NOMO-1 treated with DMSO at 0.1 percent for 48 hours (cell line): ENCODE data around the gene OR7D4.

Experiments used
- DNase-seq: peaks from one replicate; lab custom pipeline; 2025; ENCODE audit not compliant: unreplicated experiment; lab: John Stamatoyannopoulos, UW

The OR7D4 gene

GRCh38 chr19:9219489-9219888 is at the start of gene OR7D4:
Gene OR7D4 (minus strand): TSS chr19:9219589. CDS start chr19:9214837, 4,752 bp downstream.
- no peak for DNase-seq

GRCh38 chr19:9251236-9251635 is 31.8 kb upstream of the OR7D4 start:
- DNase-seq, result no peak

GRCh38 chr19:9250630-9251029 is 31.2 kb upstream of the OR7D4 start, which contains the start of gene OR7E24:
Gene OR7E24 (plus strand): TSS chr19:9250930. CDS start chr19:9251044, 114 bp downstream.
- no peak for DNase-seq

- DNase-seq, result peak; percentile 24
These were observed 13.8 kb downstream of the OR7D4 start for GRCh38 chr19:9205501-9206113.

GRCh38 chr19:9198044-9198443 is 21.3 kb downstream of the OR7D4 start:
- DNase-seq, result peak; percentile 0

- DNase-seq, result no peak
These were observed 29.9 kb downstream of the OR7D4 start for GRCh38 chr19:9189535-9189934.

GRCh38 chr19:9187191-9187590 is 32.2 kb downstream of the OR7D4 start:
- no peak for DNase-seq

GRCh38 chr19:9183000-9183399 is 36.4 kb downstream of the OR7D4 start:
- DNase-seq, result no peak

- no peak for DNase-seq
These were observed 40.5 kb downstream of the OR7D4 start, which contains the start of gene OR7D2 for GRCh38 chr19:9178901-9179300. Gene OR7D2 (plus strand): TSS chr19:9178979. CDS start chr19:9185782, 6,803 bp downstream.

GRCh38 chr19:9175326-9175725 is 44.1 kb downstream of the OR7D4 start:
- no peak for DNase-seq

GRCh38 chr19:9171393-9171991 is 47.9 kb downstream of the OR7D4 start:
- DNase-seq, result no peak

- DNase-seq, result no peak
These were observed 52.5 kb downstream of the OR7D4 start for GRCh38 chr19:9166846-9167245.

- DNase-seq, result no peak
These were observed 54.1 kb downstream of the OR7D4 start for GRCh38 chr19:9165261-9165660.

- DNase-seq, result no peak
These were observed 58.0 kb downstream of the OR7D4 start for GRCh38 chr19:9161427-9161826.
